IMR-90 (cell line): ENCODE results near the gene MIOX. TPM values are rescaled to one million over a fixed set of nuclear protein-coding genes. Genes with fewer than 3 reads are reported as not detected.

Experiments
- ATAC-seq: fragments of 200-7000 bp; cut with Tn5 transposase; 2 replicates; pipeline ENCODE4 v1.9.1; 2020; ENCODE audit warnings: low read depth, mild to moderate bottlenecking, moderate library complexity
- BruUV-seq: library from RNA; stranded (reverse); fragments of 400-500 nt; replicated peaks from 2 replicates; lab custom pipeline; 2021; lab: Mats Ljungman, UMichigan
- CTCF ChIA-PET: fragments of 300-600 bp; formaldehyde crosslinking; extraction: SDS; loops from one replicate; lab custom pipeline; 2021; ENCODE audit warnings: antibody characterized with exemption; lab: Yijun Ruan, JAX
- POLR2A ChIA-PET: fragments of 300-600 bp; sonication (Branson Sonifier 250); formaldehyde crosslinking; loops from one replicate; lab custom pipeline; 2022; ENCODE audit warnings: antibody characterized with exemption; ENCODE audit not compliant: unreplicated experiment; lab: Charles Lee
- DNase-seq: peaks from one replicate; pipeline ENCODE4 v3.0.0; 2013
- H2AFZ ChIP-seq: replicated peaks from 2 replicates; pipeline ENCODE3; 2013; ENCODE audit warnings: low read length, mild to moderate bottlenecking; ENCODE audit not compliant: poor library complexity
- H2AK5ac ChIP-seq: 2 replicates; pipeline ENCODE4 v1.6.1; 2013; ENCODE audit warnings: low read depth, low read length, inconsistent platforms
- H2AK9ac ChIP-seq: replicated peaks from 2 replicates; pipeline ENCODE3; 2013; ENCODE audit warnings: mild to moderate bottlenecking, low read depth, low read length, moderate library complexity; ENCODE audit not compliant: poor library complexity
- H2BK120ac ChIP-seq: 2 replicates; pipeline ENCODE4 v1.6.1; 2013; ENCODE audit warnings: low read depth, low read length, inconsistent platforms
- H2BK15ac ChIP-seq: 3 replicates; pipeline ENCODE4 v1.6.1; 2013; ENCODE audit warnings: low read depth, low read length, inconsistent platforms
- H2BK20ac ChIP-seq: 2 replicates; pipeline ENCODE4 v1.6.1; 2013; ENCODE audit warnings: low read depth, mild to moderate bottlenecking, inconsistent platforms, low read length, moderate library complexity
- H2BK5ac ChIP-seq: 2 replicates; pipeline ENCODE4 v1.6.1; 2013; ENCODE audit warnings: mild to moderate bottlenecking, low read depth, low read length, inconsistent platforms; ENCODE audit not compliant: poor library complexity, severe bottlenecking
- H3K14ac ChIP-seq: replicated peaks from 2 replicates; pipeline ENCODE4 v1.6.1; 2013; ENCODE audit warnings: low read depth, low read length, inconsistent platforms
- H3K18ac ChIP-seq: 2 replicates; pipeline ENCODE4 v1.6.1; 2013; ENCODE audit warnings: low read depth, low read length, control low read depth
- H3K23ac ChIP-seq: 2 replicates; pipeline ENCODE4 v1.6.1; 2013; ENCODE audit warnings: low read depth, low read length, inconsistent platforms
- H3K27ac ChIP-seq: 2 replicates; pipeline ENCODE4 v1.5.1; 2013; ENCODE audit warnings: mild to moderate bottlenecking, control low read depth, low read length; ENCODE audit not compliant: insufficient read depth
- H3K27me3 ChIP-seq: 2 replicates; pipeline ENCODE4 v1.6.1; 2013; ENCODE audit warnings: low read length; ENCODE audit not compliant: control insufficient read depth, insufficient read depth
- H3K36me3 ChIP-seq: 2 replicates; pipeline ENCODE4 v1.6.1; 2013; ENCODE audit warnings: low read length, mixed read lengths; ENCODE audit not compliant: control insufficient read depth, insufficient read depth
- H3K4ac ChIP-seq: 2 replicates; pipeline ENCODE4 v1.6.1; 2013; ENCODE audit warnings: low read depth, low read length, inconsistent platforms
- H3K4me1 ChIP-seq: 2 replicates; pipeline ENCODE4 v1.6.1; 2013; ENCODE audit warnings: low read length, mixed read lengths; ENCODE audit not compliant: control insufficient read depth, insufficient read depth
- H3K4me2 ChIP-seq: 2 replicates; pipeline ENCODE4 v1.6.1; 2013; ENCODE audit warnings: low read depth, mild to moderate bottlenecking, control low read depth, low read length, moderate library complexity
- H3K4me3 ChIP-seq: 2 replicates; pipeline ENCODE4 v1.5.1; 2013; ENCODE audit warnings: low read depth, mild to moderate bottlenecking, control low read depth, low read length, moderate library complexity; ENCODE audit not compliant: insufficient read depth
- H3K56ac ChIP-seq: 2 replicates; pipeline ENCODE4 v1.6.1; 2013; ENCODE audit warnings: low read length, inconsistent platforms; ENCODE audit not compliant: insufficient read depth; ENCODE audit errors: extremely low read depth
- H3K79me1 ChIP-seq, 2 experiments: 2 replicates each; pipeline ENCODE4 v1.6.1; 2013; ENCODE audit warnings: low read length in 2 of 2, inconsistent platforms in 1 of 2, low read depth in 1 of 2
- H3K9ac ChIP-seq: 2 replicates; pipeline ENCODE4 v1.6.1; 2013; ENCODE audit warnings: low read depth, low read length, control low read depth
- H3K9me1 ChIP-seq: 2 replicates; pipeline ENCODE4 v1.6.1; 2013; ENCODE audit warnings: low read length, inconsistent platforms; ENCODE audit not compliant: insufficient read depth
- H3K9me3 ChIP-seq: 2 replicates; pipeline ENCODE4 v1.6.1; 2013; ENCODE audit warnings: low read length; ENCODE audit not compliant: control insufficient read depth, insufficient read depth
- H4K20me1 ChIP-seq: 2 replicates; pipeline ENCODE4 v1.6.1; 2013; ENCODE audit warnings: low read length, inconsistent platforms; ENCODE audit not compliant: insufficient read depth
- H4K5ac ChIP-seq: 2 replicates; pipeline ENCODE4 v1.6.1; 2013; ENCODE audit warnings: mild to moderate bottlenecking, low read depth, low read length, control low read depth
- H4K8ac ChIP-seq, 2 experiments: 2 replicates each; pipeline ENCODE4 v1.6.1; 2013; ENCODE audit warnings: low read depth in 2 of 2, low read length in 2 of 2, control low read depth in 1 of 2, inconsistent platforms in 1 of 2
- H4K91ac ChIP-seq: 2 replicates; pipeline ENCODE4 v1.6.1; 2013; ENCODE audit warnings: low read depth, low read length, inconsistent platforms; ENCODE audit not compliant: insufficient read depth
- FOS ChIP-seq: fragments of 150-350 bp; IDR thresholded peaks from 2 replicates; pipeline ENCODE4 v1.6.1; 2016; ENCODE audit warnings: low read depth, low read length
- RAD21 ChIP-seq: IDR thresholded peaks from 2 replicates; pipeline ENCODE4 v1.6.1; 2012; ENCODE audit warnings: low read length, improper control_type of control experiment
- SMC3 ChIP-seq: fragments of 150-350 bp; IDR thresholded peaks from 2 replicates; pipeline ENCODE4 v1.6.1; 2016; ENCODE audit warnings: low read depth, mild to moderate bottlenecking, antibody characterized with exemption, low read length, moderate library complexity
- WGBS, 2 experiments: methylation state at CpG; one replicate each; pipeline versions ENCODE4 v1.1.5 to v1.1.7; 2013; ENCODE audit warnings: missing lambda C conversion rate in 2 of 2; ENCODE audit not compliant: insufficient read length in 1 of 2; ENCODE audit errors: extremely low coverage in 2 of 2; 5-methylcytosine and 5-hydroxymethylcytosine counted together
- dilution Hi-C: fragments of 300-500 bp; cut with HindIII; formaldehyde crosslinking; loops from one replicate; pipeline ENCODE4 v1.14.3; 2018; ENCODE audit warnings: low sequenced_read_pairs; ENCODE audit not compliant: unreplicated experiment
- in situ Hi-C: fragments of 300-500 bp; cut with MboI; formaldehyde crosslinking; loops from 3 replicates; pipeline ENCODE4 v1.14.3; 2019; ENCODE audit warnings: low sequenced_read_pairs, inconsistent platforms, mixed read lengths
- intact Hi-C: fragments of 100-400 bp; cut with micrococcal nuclease; formaldehyde crosslinking; loops from 2 replicates; pipeline ENCODE4 v1.10.0; 2022
- polyA plus RNA-seq, 3 experiments: library from polyadenylated mRNA; depleted of rRNA; stranded (reverse); fragments of >200 nt; gene quantifications; 2 replicates each; pipeline ENCODE4 v1.2.3, GENCODE V29; 2012; ENCODE audit warnings: low replicate concordance in 1 of 3
- total RNA-seq: library from RNA; depleted of rRNA; stranded (reverse); fragments of >200 nt; gene quantifications from 2 replicates; pipeline ENCODE4 v1.2.3, GENCODE V29; 2012

Gene MIOX
- total and polyA plus RNA-seq, 2 of the 4 experiments (the other 2 are of a cell fraction), result not detected

DNA sequence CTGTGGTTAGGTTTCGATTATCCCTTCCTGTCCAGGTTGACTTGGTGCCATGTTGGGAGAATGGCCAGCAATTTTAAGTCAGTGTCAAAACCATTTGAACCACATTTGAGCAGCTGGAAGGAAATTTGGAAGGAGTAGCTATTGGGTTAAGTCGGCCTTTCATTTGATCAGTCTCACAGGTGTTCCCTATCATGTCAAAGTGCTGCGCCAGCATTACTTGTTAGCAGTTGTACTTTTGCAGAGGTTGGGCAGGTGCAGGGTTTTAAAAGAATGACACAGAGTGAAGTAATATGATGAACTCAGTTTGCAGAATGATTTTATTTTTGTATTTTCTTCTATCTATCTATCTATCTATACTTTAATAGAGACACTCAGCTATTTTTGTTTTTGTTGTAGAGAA lies 49.6 kb downstream of the MIOX start:
- no peak for DNase-seq
- POLR2A ChIA-PET, result no interaction called here
- H3K4me2 ChIP-seq, result no peak overlapping the region

More for the DNA sequence above, 49.6 kb downstream of the MIOX start:
- H2BK5ac ChIP-seq, result no peak overlapping the region
- no peak overlapping the region for H3K4ac ChIP-seq
- in situ Hi-C loops, result no loop called here
- H4K5ac ChIP-seq, result no peak overlapping the region
- H2AK5ac ChIP-seq, result no peak overlapping the region
- H3K27me3 ChIP-seq, result peaks cover 3% of the 10 kb centered on the region; the same call in 1 of the 2 replicates
- H3K4me3 ChIP-seq, result no peak overlapping the region
- no peaks in the 10 kb centered on the region for H3K79me1 ChIP-seq
- no CpG with 5 or more reads among the region's 3 CpGs for WGBS, 2 experiments
- H2BK20ac ChIP-seq, result no peak overlapping the region
- ATAC-seq, result no peak
- H3K4me1 ChIP-seq, result peaks cover 19% of the 10 kb centered on the region
- TF ChIP-seq FOS (no peak), SMC3 (no peak), RAD21 (no peak)
- no peak overlapping the region for H4K8ac ChIP-seq
- no peak overlapping the region for H3K18ac ChIP-seq
- no peak overlapping the region for H2BK120ac ChIP-seq
- dilution Hi-C loops, result no loop called here
- no peak overlapping the region for H3K23ac ChIP-seq
- H3K9me3 ChIP-seq, result no peaks in the 10 kb centered on the region
- no peak overlapping the region for H4K91ac ChIP-seq
- BruUV-seq, result no TSS peak
- H3K14ac ChIP-seq, result no peak overlapping the region
- intact Hi-C loops, result no loop called here
- H3K27ac ChIP-seq, result no peak overlapping the region
- CTCF ChIA-PET, result interaction anchor here (0.6 kb wide), 1 partner anchor 372 kb away, joined by 3 read pairs; no protein-coding TSS in a partner anchor
- no peak overlapping the region for H3K9ac ChIP-seq
- H3K56ac ChIP-seq, result no peak overlapping the region
- no peak overlapping the region for H2AK9ac ChIP-seq
- peaks cover 4% of the 10 kb centered on the region for H3K9me1 ChIP-seq
- no peaks in the 10 kb centered on the region for H4K20me1 ChIP-seq
- H2BK15ac ChIP-seq, result no peak overlapping the region
- no peaks in the 10 kb centered on the region for H3K36me3 ChIP-seq
- H2AFZ ChIP-seq, result no peak overlapping the region
